Measurements from ENCODE around the gene LRFN2.

Gene LRFN2

DNA sequence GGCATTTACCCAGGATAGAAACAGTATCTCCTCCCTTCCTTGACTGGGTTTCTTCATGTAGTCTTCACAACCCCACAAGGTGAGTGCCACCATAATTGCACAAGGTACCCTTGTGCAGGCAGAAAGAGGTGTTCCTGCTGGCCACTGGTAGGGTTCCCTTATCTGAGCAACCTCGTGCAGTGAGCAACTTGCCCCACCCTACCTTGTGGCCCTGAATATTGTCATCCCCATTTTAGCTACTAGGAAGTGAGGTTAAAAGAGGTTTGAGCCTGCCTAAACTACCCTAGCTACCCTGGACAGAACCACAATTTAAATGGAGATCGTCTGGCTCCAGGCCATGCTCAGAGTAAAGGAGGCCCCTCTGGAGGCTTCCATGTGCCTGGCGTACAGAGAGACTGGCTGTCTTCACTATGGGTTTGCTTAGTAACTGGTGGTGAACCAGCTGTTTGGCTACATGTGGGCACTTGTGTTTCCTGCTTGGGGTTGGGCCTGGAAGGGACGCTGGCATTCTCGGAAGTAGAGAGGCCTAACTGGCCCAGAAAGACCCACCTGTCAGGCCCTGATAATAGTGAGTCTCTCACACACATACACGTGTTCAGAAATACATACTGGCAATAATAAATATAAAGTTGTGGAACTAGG, 148.8 kb downstream of the LRFN2 start:
- DNase-seq (ENCODE audit: low read depth): no peak

DNA sequence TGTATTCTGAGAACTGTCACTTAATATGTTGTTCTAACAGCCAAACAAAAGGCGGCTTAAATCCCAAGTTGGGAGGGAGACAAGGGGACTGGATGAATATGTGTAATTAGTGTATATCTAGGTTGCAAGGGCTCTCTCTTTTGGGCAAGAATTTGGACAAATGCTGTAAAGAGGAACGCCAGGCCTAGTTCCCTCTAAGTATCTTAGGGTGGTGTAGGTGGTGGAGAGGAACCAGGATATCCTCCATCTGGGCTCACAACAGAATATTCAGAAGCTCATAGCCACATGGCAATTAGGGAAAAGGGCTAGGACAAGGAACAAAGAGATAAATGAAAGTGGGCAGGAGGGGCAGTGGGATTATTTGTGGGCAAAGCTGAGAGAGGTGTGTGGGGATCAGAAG, 149.5 kb downstream of the LRFN2 start:
- DNase-seq (ENCODE audit: low read depth): no peak

DNA sequence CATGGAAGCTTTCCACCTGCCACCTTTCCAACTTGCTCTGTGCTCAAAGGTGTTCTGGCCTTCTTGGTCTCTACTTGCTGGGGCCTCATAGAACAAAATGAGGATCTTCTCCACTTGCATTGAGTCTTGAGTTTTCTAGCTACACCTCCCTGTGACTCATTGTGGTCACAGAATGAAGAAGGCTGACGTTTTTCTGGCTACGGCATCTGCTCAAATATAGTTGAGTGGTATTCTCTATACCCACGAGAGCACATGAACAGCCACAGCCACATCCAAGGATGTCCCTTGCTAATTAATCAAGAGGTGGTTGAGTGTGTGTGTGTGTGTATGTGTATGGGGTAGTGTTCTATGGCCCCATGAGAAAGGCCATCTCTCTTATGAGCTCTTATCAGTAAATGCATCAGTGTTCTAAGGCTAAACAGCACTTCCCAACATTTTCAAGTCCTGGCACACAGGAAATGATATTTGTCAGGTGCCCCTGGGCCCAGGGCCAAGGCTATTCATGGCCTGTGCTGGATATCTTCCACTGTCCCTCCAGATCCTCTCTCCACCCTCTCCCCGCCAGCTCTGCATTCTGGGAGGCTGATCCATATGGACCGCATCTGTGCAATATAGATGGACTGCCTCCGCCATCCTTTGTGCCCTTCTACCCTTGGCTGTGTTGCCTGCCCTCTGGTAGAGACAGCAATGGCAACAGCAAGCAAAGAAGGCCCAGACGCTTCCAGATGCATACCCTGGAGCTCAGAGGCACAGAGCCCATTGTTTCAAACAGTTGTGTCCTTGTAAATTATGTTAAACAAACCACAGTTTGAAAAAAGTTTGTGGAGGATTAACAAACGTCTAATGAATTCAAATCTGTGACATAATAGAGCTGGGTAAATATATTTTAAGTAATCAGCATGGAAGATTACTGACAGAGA, 150.2 kb downstream of the LRFN2 start:
- peak; percentile 25 for DNase-seq (ENCODE audit: low read depth)

DNA sequence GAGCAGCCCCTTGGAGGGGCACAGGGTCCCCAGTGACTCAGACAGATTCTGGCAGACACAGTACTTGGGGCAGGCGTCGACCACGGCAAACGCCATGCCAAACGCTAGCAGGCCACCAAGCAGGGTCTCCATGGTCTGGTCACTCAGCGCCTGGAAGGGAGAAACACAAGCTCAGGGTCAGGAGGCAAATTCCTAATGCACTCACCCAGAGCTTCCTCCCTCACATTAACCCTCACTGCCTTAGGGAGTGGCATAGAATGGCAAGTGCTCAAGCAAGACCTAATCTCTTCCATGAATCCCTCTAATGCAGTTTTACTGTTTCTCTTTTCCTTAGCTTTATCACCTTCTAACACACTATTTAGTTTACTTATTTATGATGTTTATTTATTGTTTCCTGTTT, 154.2 kb downstream of the LRFN2 start:
- DNase-seq (ENCODE audit: low read depth): no peak

DNA sequence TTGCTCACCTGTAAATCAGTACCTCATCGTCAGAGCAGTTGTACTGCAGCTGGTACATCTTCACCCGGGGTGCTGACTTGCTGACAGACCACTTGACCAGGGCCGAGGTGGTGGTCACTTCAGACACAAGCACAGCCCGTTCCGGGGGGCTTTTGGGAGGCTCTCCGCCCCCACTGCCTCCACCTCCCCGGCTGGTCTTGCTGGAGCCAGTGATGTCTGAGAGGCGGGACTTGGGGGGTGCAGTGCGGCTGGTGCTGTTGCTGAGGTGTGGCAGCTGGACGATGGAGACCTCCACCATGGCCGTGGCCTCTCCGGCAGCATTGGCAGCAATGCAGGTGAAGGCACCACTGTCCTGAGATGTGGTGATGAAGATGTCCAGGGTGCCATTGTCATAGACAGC, 155.5 kb downstream of the LRFN2 start:
- DNase-seq (ENCODE audit: low read depth): no peak

DNA sequence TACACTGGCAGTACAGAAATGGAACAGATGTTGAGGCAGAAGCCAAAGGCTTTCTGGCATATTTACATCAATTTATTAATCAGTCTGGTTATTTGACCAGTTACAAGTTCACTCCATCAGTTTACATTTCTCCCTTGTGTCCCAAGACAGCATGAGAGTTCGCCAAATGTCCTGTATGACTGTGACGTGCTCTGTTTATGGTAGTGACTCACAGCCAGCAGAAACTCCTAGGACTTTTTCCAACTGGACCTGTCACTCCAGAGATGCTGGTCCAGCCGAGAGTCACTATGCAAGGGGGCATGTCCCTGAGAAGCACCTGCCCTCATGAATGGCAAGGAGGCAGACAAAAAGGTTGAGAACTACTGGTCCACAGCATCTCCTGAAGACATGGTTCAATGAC, 160.0 kb downstream of the LRFN2 start:
- DNase-seq (ENCODE audit: low read depth): no peak

DNA sequence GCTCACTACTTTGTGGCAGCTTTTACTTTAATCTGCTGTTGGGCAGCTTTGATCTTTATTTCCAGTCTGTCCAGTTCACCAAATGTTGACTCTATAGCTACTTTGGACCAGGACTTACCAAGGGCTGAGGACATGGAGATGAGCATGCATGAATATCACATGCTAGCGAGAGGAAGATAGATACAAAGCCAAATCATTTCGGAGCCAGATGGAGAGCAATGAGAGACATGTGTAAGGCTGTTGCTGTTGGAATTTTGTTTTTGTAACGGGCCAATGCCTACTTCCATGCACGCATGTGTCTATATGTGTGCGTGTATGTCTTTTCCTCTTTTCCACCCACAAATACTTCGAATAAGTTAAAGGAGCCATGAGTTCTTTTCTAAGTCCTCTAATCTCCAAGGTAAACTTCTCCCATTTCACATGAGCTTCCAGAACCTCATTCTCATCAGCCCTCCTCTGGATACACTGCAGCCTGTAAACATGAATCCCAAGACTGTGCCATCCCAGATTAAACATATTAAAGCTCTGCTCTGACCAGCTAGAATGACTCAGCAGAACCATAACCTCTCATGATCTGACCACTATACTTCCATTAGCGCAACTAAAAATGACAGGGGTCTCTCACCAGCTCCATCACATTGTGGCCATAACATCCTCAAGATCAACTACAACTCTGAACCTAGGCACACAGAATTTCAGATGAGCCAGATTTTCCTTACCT, 160.7 kb downstream of the LRFN2 start:
- DNase-seq (ENCODE audit: low read depth): no peak

DNA sequence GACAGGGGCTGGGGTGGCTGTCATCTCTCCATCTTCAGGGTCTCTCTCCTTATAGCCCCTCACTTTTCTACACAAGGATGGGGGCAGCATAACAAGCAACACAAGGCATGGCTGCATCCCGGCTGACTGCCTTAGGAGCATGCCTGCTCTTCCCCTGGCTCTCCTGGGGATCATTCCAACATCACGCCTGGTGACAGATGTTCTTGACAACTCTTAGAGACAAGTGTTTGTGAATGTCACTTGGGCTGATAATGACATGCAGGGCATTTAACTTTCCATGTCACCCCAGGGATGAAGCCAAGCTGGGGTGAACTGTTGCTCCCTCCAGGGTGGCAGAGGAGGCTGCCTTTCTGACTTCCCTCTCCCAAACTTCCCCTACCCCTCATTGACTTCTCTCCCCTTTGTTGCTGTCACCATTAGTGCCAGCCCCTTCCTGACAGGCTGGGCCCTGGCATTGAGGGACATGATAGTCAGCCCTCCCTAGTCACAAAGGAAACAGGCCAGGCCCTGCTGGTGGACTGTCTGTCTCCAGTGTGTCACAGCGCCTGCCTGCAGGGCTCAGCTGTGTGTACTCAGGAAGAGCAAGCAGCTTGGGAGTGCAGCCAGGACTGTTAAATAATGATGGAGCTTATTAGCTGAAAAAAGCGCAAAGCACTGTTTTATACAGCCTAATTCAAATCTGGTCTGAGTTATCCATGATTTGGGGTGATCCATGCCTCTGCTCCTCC, 161.8 kb downstream of the LRFN2 start:
- no peak for DNase-seq (ENCODE audit: low read depth)

DNA sequence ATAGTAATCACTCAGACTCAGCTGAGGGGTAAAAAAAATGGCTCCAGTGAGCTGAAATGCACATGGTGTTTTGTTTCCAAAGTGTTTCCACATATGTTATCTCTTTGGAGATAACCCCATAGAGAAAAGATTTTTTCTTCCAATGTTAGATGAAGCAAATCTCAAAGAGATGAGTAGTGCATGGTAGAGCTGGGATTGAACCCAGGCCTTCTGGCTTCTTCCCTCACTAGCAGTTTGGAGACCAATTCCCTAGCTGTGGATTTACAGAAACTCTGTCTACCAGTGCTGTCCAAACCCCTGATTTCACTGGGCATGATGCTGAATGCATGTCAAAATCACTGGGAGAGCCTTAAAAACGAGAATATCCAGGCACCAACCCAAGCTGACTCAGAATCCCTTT, 165.1 kb downstream of the LRFN2 start:
- DNase-seq (ENCODE audit: low read depth): no peak

DNA sequence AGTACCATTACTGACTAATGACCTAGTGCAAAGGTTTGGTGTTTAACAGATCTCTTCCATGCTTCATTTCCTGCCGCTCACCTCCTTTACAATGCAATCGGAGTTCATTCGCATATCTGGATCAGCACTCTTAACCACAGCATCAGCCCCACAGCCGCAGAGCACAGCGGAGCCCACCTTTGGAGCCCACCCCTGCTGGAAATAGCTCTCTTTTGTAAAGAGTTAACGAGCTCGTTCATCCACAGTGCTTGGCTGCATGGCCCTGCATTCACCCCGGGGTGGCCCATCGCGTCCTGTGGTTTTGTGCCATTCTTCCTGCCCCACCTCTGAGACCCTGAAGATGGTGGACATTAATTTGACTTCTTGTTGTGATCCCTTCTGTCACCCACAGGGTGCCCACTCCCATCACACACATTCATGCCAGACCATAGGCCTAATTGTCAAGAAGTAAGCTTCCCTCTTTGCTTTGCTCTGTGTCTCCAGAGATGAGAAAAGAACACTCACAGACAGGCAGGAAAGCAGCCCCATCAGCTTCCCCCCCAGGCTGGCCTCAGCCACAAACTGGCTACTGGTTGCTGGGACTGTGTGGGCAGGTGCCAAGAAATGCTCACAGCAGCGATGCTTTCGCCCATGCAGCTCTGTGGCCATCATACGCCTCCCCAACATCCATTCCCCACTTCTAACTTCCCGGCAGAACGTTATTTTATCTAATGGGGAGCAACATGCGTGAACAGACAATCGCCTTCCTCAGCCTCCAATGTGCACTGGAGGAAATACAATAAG, 167.0 kb downstream of the LRFN2 start:
- DNase-seq (ENCODE audit: low read depth): no peak

DNA sequence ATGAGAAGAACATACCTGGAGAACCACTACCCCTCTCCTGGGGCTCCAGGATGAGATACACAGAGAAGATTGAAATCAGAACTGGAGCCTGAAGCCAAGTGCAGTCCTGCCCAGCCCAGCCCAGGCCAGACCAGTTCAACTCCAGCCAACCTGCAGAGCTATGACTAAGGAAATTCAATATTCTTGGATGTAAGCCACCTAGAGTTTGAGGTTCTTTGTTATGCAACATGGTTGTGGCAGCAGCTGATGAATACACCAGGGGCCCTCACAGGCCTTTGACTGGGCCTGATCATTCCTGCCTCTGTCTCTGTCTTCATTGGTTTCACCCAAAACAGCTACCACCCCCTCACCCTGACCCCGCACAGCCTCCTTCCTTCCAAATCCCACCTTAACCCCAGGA, 167.8 kb downstream of the LRFN2 start:
- DNase-seq (ENCODE audit: low read depth): peak; percentile 21

DNA sequence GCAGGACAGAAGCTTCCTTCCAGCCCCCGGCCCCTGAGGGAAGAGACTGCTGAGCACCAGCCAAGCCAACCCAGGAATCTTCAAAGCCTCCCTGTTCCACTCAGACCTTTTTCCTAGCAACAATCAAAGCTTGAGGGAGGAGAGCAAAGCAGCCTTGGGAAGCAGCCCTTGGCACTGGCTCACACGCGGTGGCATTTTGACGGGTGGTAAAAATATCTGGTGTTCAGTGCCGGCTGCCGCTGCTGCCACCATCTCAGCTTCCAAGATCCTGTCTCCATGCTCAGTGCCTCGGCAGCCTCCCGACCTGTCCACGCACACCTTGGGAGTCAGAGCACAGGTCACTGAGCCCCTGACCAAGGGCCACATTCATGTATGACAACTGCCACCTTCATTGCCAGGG, 170.1 kb downstream of the LRFN2 start:
- DNase-seq (ENCODE audit: low read depth): no peak

DNA sequence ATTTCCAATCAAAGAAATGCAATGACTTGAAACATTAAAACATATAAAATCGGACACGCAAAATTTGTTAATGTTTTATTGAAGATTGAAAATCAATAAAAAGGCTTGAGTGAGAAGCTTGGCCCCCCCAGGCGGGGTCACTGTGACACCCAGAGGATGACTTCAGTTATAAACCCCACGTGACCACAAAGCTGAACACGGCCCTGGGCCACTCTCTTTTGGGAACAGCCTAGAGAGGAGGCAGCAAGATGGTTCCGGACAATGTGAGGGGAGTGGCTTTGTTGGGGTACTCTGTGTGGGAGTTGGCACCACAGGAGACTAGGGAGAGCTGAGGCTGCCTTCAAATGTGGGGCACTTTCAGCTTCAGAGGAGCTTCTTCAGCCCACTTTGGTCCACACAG, 172.5 kb downstream of the LRFN2 start:
- no peak for DNase-seq (ENCODE audit: low read depth)

DNA sequence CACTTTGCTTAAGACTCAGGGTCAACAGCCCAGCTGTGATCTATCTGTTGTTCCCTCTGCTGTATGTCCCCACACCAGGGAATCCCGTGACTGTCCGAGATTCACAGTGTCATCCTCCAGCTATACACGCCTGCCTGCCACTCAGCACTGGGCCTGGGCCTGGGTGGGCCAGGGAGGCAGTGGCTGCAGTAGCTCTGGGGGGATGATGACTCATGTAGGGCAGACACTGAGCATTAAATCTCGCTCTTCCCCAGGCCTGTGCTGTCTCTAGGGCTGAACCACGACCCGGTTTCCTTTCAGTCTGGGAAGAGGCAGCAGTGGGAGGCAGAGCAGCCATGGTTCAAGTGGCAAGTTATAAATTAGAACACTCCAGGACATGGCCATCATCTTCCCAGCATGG, 173.9 kb downstream of the LRFN2 start:
- no peak for DNase-seq (ENCODE audit: low read depth)

DNA sequence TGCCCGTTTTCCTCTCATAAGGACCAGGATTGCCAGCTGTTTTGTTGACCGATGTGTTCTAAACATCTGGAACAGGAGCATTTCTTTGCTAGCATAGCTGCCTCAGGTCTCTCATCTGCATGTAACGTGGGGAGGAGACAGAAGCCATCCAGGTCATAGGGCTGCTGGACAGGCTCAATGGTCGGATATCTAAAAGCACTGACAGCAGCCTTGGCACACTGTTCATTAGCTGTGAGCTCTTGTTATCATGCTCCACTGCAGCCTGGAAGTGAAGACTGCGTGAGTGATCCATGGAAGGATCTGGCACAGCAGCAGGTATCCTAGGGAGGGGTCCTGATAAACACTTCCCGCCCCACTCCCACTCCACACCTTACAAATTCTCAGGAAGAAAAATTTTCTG, 175.3 kb downstream of the LRFN2 start:
- no peak for DNase-seq (ENCODE audit: low read depth)

DNA sequence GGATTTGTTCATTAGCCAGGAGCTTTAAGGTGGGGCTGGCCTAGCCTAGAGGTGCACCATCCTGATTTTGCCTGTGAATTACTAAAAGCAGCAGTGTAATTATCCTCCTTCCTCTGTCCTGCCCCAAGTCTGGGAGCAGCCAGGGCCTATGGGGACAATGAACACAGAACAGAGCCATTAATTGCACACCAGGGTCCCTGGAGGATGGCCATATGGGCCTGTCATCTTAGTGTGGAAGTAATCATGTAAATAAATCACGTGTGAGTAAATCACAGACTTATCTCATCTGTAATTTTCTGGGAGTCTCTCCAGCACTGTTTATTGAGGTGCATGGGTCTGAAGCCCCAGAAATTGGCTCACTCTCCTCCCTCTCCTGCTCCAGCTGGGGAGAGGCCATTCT, 176.3 kb downstream of the LRFN2 start:
- no peak for DNase-seq (ENCODE audit: low read depth)

DNA sequence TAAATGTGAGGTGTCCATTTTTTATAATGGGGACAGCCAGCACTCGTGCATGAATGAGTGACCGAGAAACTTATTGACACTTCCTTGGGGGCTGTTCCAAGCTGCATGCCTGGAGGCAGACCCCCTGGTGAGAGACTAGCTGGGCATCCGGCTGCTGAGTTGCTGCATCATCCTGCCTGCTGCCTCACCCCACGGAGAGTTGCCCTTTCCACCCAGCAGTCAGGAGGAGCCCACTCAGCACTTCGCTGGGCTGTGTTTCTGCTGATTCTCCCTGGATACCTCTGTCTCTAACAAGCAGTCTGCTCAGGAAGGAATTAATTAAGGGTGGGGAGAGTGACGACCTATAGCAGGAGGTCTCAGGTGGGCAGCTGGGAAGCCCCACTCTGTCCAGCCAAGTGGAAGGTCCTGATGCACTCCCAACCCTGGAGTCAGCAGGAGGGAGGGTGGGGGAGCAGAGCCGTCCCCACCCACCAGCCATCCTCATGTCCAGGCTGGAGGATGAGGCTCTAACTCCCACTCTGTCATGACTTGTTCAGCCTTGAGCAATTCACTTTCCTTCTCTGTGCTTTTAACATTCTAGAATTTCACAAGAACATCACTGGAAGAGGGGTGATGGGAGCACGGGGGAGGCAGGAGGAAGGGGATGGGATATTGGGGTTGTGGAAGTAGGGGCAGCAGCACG, 177.3 kb downstream of the LRFN2 start:
- no peak for DNase-seq (ENCODE audit: low read depth)

DNA sequence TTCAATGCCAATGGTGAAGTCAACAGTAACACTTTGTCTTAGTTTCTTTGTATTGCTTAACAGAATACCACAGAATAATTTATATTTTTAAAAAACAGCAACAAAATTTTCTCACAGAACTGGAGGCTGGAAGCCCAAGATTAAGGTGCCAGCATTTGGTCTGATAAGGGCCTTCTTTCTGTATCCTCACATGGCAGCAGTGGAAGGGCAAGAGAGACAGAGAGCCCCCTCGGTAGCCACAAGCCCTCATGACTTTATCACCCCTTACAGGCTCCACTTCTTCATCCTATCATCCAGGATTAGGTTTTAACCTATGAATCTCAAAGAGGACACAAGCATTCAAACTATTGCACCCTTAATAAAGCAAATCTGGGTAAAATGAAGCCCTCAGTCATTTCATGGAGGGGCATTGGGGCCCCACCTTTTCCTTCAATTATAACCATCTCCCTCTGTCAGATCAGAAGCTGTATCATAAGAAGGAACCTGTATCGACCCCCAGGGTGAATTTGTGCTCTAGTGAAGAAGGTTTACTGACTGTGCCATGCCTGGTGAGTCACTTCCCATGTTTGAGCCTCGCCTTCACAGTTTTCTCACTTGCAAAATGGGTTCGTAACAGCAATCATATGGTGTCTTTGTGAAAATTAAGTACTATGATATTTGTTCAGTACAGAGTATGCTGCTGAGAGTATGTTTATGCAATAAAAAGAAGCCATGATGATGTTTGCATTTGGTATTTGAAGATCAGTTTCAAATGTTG, 178.2 kb downstream of the LRFN2 start:
- DNase-seq (ENCODE audit: low read depth): no peak

DNA sequence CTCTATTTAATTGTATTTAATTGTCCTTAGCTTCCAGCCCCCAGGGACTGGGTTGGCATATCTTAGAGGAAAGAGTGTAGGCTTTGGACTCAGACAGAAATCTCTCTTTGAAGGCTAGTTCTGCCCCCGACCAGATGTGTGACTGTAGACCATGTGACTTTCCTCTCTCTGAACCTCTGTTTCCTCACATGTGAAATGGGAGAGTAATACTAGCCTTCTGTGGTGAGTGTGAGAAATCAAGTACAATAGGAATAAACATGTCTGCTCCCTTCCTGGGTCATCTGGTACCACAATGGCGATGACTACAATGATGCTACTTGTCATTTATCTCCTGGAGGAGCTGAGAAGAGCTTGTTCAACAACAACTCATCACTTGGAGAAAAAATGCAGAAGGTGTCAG, 179.9 kb downstream of the LRFN2 start:
- no peak for DNase-seq (ENCODE audit: low read depth)

DNA sequence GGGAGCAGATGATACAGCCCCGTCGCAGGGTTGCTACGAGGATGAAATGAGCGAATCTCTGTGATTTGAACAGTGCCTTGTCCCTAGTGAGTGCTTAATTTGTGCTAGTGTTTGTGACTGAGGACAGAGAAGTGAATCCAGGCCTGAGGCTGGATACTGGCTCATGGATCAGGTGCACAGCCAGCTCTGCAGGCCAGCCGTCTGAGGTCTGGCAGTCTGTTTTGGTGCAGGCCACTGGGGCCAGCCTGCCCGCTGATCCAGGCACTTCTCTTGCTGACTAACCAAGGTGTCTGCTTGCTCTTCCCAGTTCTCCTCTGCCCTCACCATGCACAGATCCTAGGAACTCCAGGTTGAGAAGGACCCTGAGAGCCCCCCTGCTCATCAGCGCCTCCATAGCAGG, 181.0 kb downstream of the LRFN2 start:
- DNase-seq (ENCODE audit: low read depth): no peak

All from stromal cell of bone marrow (primary cell).